Stimulated activated CD8-positive, alpha-beta memory T cell treated with anti-CD3 and anti-CD28 coated beads, Interleukin-12 subunit alpha, Interleukin-12 subunit beta, amount 100 ng/mL, for 4 hours (primary cell): ENCODE data around the gene VPS13D.
"Not testable (repeated sequence)": the region's sequence is repeated elsewhere in the genome, so short reads cannot be mapped to it uniquely, and the experiment has no call there.

Experiments used
- DNase-seq: peaks from one replicate; pipeline ENCODE4 v3.0.0-alpha.2; 2020; ENCODE audit warnings: low read depth

Gene VPS13D

GRCh38 chr1:12450090-12450755, 220.4 kb downstream of the VPS13D start:
- DNase-seq = no peak

GRCh38 chr1:12450756-12451559, 221.1 kb downstream of the VPS13D start:
- no peak for DNase-seq

- no peak for DNase-seq
Observed at GRCh38 chr1:12451560-12451900, 221.7 kb downstream of the VPS13D start.

GRCh38 chr1:12452262-12452661, 222.4 kb downstream of the VPS13D start:
- DNase-seq = no peak

GRCh38 chr1:12453400-12454343, 223.8 kb downstream of the VPS13D start:
- no peak for DNase-seq

- no peak for DNase-seq
Observed at GRCh38 chr1:12454406-12455391, 224.9 kb downstream of the VPS13D start.

- DNase-seq = not testable (repeated sequence)
Observed at GRCh38 chr1:12456081-12456480, 226.3 kb downstream of the VPS13D start.

GRCh38 chr1:12456979-12457378, 227.1 kb downstream of the VPS13D start:
- no peak for DNase-seq

GRCh38 chr1:12457771-12458170, 227.9 kb downstream of the VPS13D start:
- no peak for DNase-seq

- DNase-seq = no peak
Observed at GRCh38 chr1:12458571-12458970, 228.7 kb downstream of the VPS13D start.

GRCh38 chr1:12460121-12460520, 230.3 kb downstream of the VPS13D start:
- no peak for DNase-seq

- DNase-seq = no peak
Observed at GRCh38 chr1:12460911-12461621, 231.2 kb downstream of the VPS13D start.

GRCh38 chr1:12461754-12462153, 231.9 kb downstream of the VPS13D start:
- no peak for DNase-seq

GRCh38 chr1:12462586-12462985, 232.8 kb downstream of the VPS13D start:
- DNase-seq = no peak

- DNase-seq = no peak
Observed at GRCh38 chr1:12464045-12464461, 234.2 kb downstream of the VPS13D start.

GRCh38 chr1:12464598-12465056, 234.8 kb downstream of the VPS13D start:
- DNase-seq = no peak

- DNase-seq = no peak
Observed at GRCh38 chr1:12465126-12465525, 235.3 kb downstream of the VPS13D start.

GRCh38 chr1:12466816-12467215, 237.0 kb downstream of the VPS13D start:
- no peak for DNase-seq

GRCh38 chr1:12467570-12468286, 237.9 kb downstream of the VPS13D start:
- no peak for DNase-seq

- no peak for DNase-seq
Observed at GRCh38 chr1:12468323-12468722, 238.5 kb downstream of the VPS13D start.
